Uterus (tissue), 4 donors: ENCODE data around the gene TIGD3. TPM values are rescaled to one million over a fixed set of nuclear protein-coding genes. Genes with fewer than 3 reads are reported as not detected.

Experiments used
- DNase-seq, 2 donors: peaks; one replicate each; pipeline ENCODE4 v3.0.0-alpha.2; 2019 to 2020
- H3K27ac ChIP-seq, 2 donors: fragments of 200-600 bp; sonication (generic); 1 replicate in 1 of 2; 2 replicates in 1 of 2; pipeline ENCODE4 v1.5.1; 2016 to 2018
- H3K27me3 ChIP-seq, 2 donors: fragments of 200-600 bp; sonication (generic); one replicate each; pipeline ENCODE4 v1.5.1; 2018 to 2019; ENCODE audit warnings: control low read depth in 1 of 2
- H3K36me3 ChIP-seq, 2 donors: fragments of 200-600 bp; sonication (generic); one replicate each; pipeline ENCODE4 v1.5.1; 2019; ENCODE audit warnings: control low read depth in 1 of 2
- H3K4me1 ChIP-seq, 2 donors: fragments of 200-600 bp; sonication (generic); one replicate each; pipeline ENCODE4 v1.5.1; 2018 to 2019; ENCODE audit warnings: control low read depth in 1 of 2
- H3K4me3 ChIP-seq, 2 donors: fragments of 200-600 bp; sonication (generic); 1 replicate in 1 of 2; 2 replicates in 1 of 2; pipeline ENCODE4 v1.5.1; 2018 to 2019; ENCODE audit warnings: mild to moderate bottlenecking in 1 of 2
- H3K9me3 ChIP-seq, 2 donors: fragments of 200-600 bp; sonication (generic); one replicate each; pipeline ENCODE4 v1.5.1; 2019; ENCODE audit warnings: control low read depth in 1 of 2
- CTCF ChIP-seq, 4 experiments: fragments of 200-600 bp in 2 of 4; fragments of 450-650 bp in 2 of 4; sonication (generic) in 2 of 4; IDR thresholded peaks; one replicate each; pipeline ENCODE4 v1.5.1; 2016 to 2019; ENCODE audit warnings: antibody characterized with exemption in 4 of 4, mild to moderate bottlenecking in 2 of 4, moderate library complexity in 1 of 4
- POLR2A ChIP-seq, 2 donors: fragments of 450-650 bp; IDR thresholded peaks; one replicate each; pipeline ENCODE4 v1.6.1; 2016; ENCODE audit warnings: antibody characterized with exemption in 2 of 2, mild to moderate bottlenecking in 1 of 2, moderate library complexity in 1 of 2
- intact Hi-C: fragments of 100-400 bp; cut with DNase I; formaldehyde crosslinking; loops from one replicate; pipeline ENCODE4 v1.15.1; 2023; ENCODE audit warnings: low total_unique reads
- total RNA-seq, 4 donors: library from RNA; depleted of rRNA in 3 of 4; stranded (reverse); fragments of >200 nt in 3 of 4; gene quantifications; one replicate each; pipeline versions ENCODE4 v1.1.0 to v1.2.4, GENCODE V29; 2014 to 2023
- donor health status: DM: yes; HTN: yes; CAD: no.

TIGD3 gene
- total RNA-seq, result under 1 TPM in 2 of 4 donors, not detected in 2; under 0.01 to 0.35 TPM

DNA sequence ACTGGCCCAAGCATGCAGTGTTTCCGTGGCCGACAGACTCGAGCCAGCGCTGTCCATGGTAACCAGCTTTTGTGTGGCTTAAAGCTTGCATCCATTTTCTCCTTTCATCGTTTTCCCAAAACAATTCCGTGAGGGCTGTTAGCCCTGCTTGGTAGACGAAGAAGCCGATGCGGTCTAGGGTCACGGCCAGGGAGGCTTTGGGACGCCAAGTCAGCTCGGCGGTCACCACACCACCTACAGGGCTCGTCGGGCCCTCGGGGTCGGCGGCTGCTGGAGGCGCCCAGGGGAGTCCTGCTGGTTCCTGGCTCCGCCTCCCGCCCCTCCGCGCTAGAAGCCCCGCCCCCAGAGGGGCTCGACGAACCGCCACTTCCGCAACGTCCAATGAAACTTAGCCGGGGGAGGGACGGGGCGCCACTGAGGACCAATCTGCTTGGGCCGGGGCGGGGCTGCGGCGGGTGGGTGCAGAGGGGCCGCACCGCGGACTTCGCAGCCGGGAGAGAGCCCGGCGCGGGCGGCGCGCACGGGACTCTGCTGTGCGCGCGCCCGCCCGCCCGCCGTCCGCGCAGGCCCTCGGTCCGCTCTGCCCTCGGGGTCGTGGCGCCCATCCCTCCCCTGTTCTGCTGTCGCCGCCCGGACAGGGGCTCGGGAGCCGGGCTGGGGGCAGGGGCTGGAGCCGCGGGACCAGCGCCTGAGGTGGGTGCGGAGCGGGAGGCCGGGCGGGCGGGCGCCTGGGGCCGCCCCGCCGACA, at the start of gene TIGD3:
TSS of gene TIGD3 (plus strand) at position 487 of the 748 bp plus-strand sequence. CDS start 1,058 bp downstream, outside the sequence.
- H3K4me1 ChIP-seq, result peaks cover 0 to 22% of the 10 kb centered on the region in 2 donors
- no peaks in the 10 kb centered on the region for H3K9me3 ChIP-seq
- H3K27ac ChIP-seq, result peak within 1 kb of the TSS; percentile 42 to 75
- H3K27me3 ChIP-seq, result peaks cover 0 to 8% of the 10 kb centered on the region in 2 donors
- peak within 1 kb of the TSS; percentile 49 to 59 for H3K4me3 ChIP-seq
- TF ChIP-seq CTCF (IDR thresholded peaks at IDR 0.05), result peak in 1 of 4 experiments; percentile 30
- peak; percentile 82 to 83 for TF ChIP-seq POLR2A (IDR thresholded peaks at IDR 0.05)
- intact Hi-C loops, result no loop called here
- no peaks in the 10 kb centered on the region for H3K36me3 ChIP-seq
- peak; percentile 98 for DNase-seq

DNA sequence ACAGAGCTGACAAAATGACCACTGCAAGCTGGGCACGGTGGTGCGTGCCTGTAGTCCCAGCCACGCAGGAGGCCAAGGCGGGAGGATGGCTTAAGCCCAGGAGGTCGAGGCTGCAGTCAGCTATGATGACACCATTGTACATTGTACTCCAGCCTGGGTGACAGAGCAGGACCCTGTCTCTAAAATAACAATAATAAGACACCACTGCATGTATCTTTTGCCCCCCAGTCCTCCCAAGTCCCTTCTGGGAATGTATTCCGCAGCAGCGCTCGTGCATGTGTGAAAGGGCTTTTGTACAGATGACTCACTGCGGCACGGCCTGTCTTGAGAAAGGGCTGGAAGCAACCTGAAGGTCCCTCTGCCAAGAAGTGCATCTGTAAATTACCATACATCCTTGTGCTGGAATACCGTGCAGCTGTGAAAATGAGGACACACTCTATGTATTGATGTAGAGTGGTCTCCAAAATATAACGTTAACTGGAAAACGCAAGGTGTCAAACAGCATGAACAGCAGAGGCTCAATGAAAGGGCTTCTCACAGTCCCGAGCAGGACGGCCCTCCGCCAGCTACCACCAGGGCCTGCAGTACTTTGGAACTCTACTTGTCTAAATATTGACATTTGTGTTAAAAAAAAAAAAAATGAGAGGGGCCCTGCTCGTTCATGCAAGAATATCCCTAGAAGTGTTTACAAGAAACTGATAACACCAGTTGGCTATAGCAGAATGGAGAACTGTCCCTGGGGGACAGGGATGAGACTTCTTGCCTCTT, 48.9 kb upstream of the TIGD3 start:
- no peak for DNase-seq
- H3K27ac ChIP-seq, result peak overlapping the region in 1 of 2 donors; percentile 12
- peaks cover 0 to 11% of the 10 kb centered on the region in 2 donors for H3K4me1 ChIP-seq
- H3K36me3 ChIP-seq, result no peaks in the 10 kb centered on the region
- intact Hi-C loops, result no loop called here
- TF ChIP-seq CTCF (IDR thresholded peaks at IDR 0.05) (no peak), POLR2A (IDR thresholded peaks at IDR 0.05) (no peak)
- H3K27me3 ChIP-seq, result no peaks in the 10 kb centered on the region
- H3K4me3 ChIP-seq, result no peak overlapping the region
- H3K9me3 ChIP-seq, result no peaks in the 10 kb centered on the region

- H3K27me3 ChIP-seq, result no peaks in the 10 kb centered on the region
- no peak for DNase-seq
- H3K27ac ChIP-seq, result no peak overlapping the region
- TF ChIP-seq POLR2A (IDR thresholded peaks at IDR 0.05) (no peak), CTCF (IDR thresholded peaks at IDR 0.05) (no peak)
- no peak overlapping the region for H3K4me3 ChIP-seq
- no peaks in the 10 kb centered on the region for H3K9me3 ChIP-seq
- H3K36me3 ChIP-seq, result no peaks in the 10 kb centered on the region
- intact Hi-C loops, result no loop called here
- H3K4me1 ChIP-seq, result no peaks in the 10 kb centered on the region
These were observed 47.0 kb upstream of the TIGD3 start for GRCh38 chr11:65307298-65308229.

GRCh38 chr11:65308281-65308891, 46.2 kb upstream of the TIGD3 start:
- DNase-seq, result no peak
- H3K36me3 ChIP-seq, result no peaks in the 10 kb centered on the region
- no peaks in the 10 kb centered on the region for H3K4me1 ChIP-seq
- H3K4me3 ChIP-seq, result no peak overlapping the region
- no peak for TF ChIP-seq POLR2A (IDR thresholded peaks at IDR 0.05)
- TF ChIP-seq CTCF (IDR thresholded peaks at IDR 0.05), result no peak
- intact Hi-C loops, result no loop called here
- no peaks in the 10 kb centered on the region for H3K27me3 ChIP-seq
- peak overlapping the region in 1 of 2 donors; percentile 43 for H3K27ac ChIP-seq
- H3K9me3 ChIP-seq, result no peaks in the 10 kb centered on the region
